Ectodermal cell (in vitro differentiated cells): Measurements from ENCODE around the gene TM2D3.
"Not testable (repeated sequence)": the region's sequence is repeated elsewhere in the genome, so short reads cannot be mapped to it uniquely, and the experiment has no call there.

Source experiments
- H3K27ac ChIP-seq: 2 replicates; pipeline ENCODE4 v1.7.0; 2013; ENCODE audit warnings: mild to moderate bottlenecking, low read depth, low read length; ENCODE audit not compliant: insufficient read depth, poor library complexity, severe bottlenecking
- H3K27me3 ChIP-seq: 2 replicates; pipeline ENCODE4 v1.7.0; 2013; ENCODE audit warnings: mild to moderate bottlenecking, low read length; ENCODE audit not compliant: insufficient read depth, control insufficient read depth, poor library complexity, severe bottlenecking
- H3K36me3 ChIP-seq: one replicate; pipeline ENCODE4 v1.7.0; 2013; ENCODE audit warnings: low read length; ENCODE audit not compliant: control insufficient read depth, insufficient read depth
- H3K4me1 ChIP-seq: one replicate; pipeline ENCODE4 v1.7.0; 2013; ENCODE audit warnings: low read length; ENCODE audit not compliant: control insufficient read depth, insufficient read depth
- H3K4me3 ChIP-seq: 2 replicates; pipeline ENCODE4 v1.7.0; 2013; ENCODE audit warnings: low read depth, low read length, control low read depth; ENCODE audit not compliant: insufficient read depth
- H3K9me3 ChIP-seq: 2 replicates; pipeline ENCODE4 v1.7.0; 2013; ENCODE audit warnings: mild to moderate bottlenecking, low read length, moderate library complexity; ENCODE audit not compliant: control insufficient read depth
- WGBS, 2 experiments: methylation state at CpG; one replicate each; pipeline ENCODE4 v1.1.7; 2013; ENCODE audit warnings: missing lambda C conversion rate in 2 of 2; 5-methylcytosine and 5-hydroxymethylcytosine counted together

TM2D3 gene

DNA sequence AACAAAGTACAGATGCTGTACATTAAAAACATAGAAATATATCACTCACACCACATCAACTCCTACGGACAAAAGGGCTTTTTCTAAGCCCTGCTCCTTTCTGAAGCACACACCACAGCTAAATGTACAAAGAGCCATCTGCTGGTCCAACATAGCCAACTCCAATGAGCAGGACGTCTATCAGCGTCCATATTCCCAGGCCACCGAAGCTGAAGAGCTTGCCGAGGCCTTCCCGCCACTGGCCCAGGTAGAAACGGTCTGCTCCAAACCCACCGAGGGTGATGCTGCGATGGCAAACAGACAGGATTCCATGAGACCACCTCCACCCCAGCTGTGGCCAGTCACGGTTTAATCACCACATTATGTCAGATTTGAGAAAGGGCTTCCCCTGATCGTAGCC, 9.8 kb downstream of the TM2D3 start:
- Histone ChIP-seq H3K27me3 (no peaks in the 10 kb centered on the region), H3K9me3 (no peaks in the 10 kb centered on the region), H3K27ac (no peak overlapping the region), H3K4me1 (peaks cover 4% of the 10 kb centered on the region), H3K4me3 (no peak overlapping the region), H3K36me3 (peaks cover 21% of the 10 kb centered on the region)
- 91 to 94% methylated on average over 11 of the region's 11 CpGs for WGBS, 2 experiments

- Histone ChIP-seq H3K9me3 (no peaks in the 10 kb centered on the region), H3K27ac (no peak overlapping the region), H3K27me3 (no peaks in the 10 kb centered on the region), H3K36me3 (peaks cover 21% of the 10 kb centered on the region), H3K4me1 (peaks cover 9% of the 10 kb centered on the region), H3K4me3 (no peak overlapping the region)
- 95 to 97% methylated on average over 1 of the region's 1 CpG for WGBS, 2 experiments
These were observed 10.3 kb downstream of the TM2D3 start for GRCh38 chr15:101641894-101642293.

DNA sequence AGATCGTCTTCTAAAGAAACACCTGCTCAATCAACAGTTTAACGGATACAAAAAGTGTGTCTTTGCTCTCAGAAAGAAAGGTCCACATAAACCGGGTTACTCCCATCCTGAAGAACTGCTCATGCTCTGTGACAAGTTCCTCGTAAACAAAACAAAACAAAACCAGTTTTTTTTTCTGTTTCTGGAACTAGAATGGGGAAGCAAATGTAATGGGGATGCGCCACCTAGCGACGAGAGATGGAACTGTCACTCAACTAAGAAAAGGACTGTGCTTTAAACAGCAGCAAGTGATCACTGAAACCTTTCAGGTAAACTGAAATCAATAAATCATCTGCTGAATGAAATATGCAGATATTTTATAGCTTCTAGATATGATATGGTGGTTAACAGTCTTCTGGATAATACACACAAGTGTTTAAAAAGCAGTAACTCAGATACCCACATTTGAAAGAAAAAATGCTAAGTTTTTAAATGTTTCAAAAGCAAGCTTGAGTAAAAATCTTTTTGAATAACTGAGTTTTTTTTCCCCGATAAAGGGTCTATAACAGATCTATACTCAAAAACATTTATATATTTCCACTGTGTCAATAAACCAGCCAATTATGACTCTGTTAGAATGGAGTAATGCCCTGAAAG, 10.9 kb downstream of the TM2D3 start:
- Histone ChIP-seq H3K27me3 (no peaks in the 10 kb centered on the region), H3K36me3 (peaks cover 15% of the 10 kb centered on the region), H3K4me3 (no peak overlapping the region), H3K27ac (no peak overlapping the region), H3K4me1 (peaks cover 13% of the 10 kb centered on the region), H3K9me3 (no peaks in the 10 kb centered on the region)
- 33 to 46% methylated on average over 6 to 8 of the region's 8 CpGs for WGBS, 2 experiments

- peaks cover 15% of the 10 kb centered on the region for H3K4me1 ChIP-seq
- H3K36me3 ChIP-seq: peaks cover 12% of the 10 kb centered on the region
- 94% methylated on average over 4 of the region's 4 CpGs for WGBS, 2 experiments
- no peaks in the 10 kb centered on the region for H3K9me3 ChIP-seq
- no peaks in the 10 kb centered on the region for H3K27me3 ChIP-seq
- no peak overlapping the region for H3K27ac ChIP-seq
- H3K4me3 ChIP-seq: no peak overlapping the region
These were observed 12.5 kb downstream of the TM2D3 start for GRCh38 chr15:101639667-101640066.

GRCh38 chr15:101637919-101638318, 14.3 kb downstream of the TM2D3 start:
- Histone ChIP-seq H3K4me3 (no peak overlapping the region), H3K4me1 (peaks cover 15% of the 10 kb centered on the region), H3K9me3 (no peaks in the 10 kb centered on the region), H3K27me3 (no peaks in the 10 kb centered on the region), H3K36me3 (peaks cover 5% of the 10 kb centered on the region), H3K27ac (no peak overlapping the region)
- 69 to 77% methylated on average over 3 of the region's 3 CpGs for WGBS, 2 experiments

GRCh38 chr15:101637516-101637915, 14.7 kb downstream of the TM2D3 start:
- WGBS, 2 experiments: 90 to 92% methylated on average over 6 of the region's 6 CpGs

DNA sequence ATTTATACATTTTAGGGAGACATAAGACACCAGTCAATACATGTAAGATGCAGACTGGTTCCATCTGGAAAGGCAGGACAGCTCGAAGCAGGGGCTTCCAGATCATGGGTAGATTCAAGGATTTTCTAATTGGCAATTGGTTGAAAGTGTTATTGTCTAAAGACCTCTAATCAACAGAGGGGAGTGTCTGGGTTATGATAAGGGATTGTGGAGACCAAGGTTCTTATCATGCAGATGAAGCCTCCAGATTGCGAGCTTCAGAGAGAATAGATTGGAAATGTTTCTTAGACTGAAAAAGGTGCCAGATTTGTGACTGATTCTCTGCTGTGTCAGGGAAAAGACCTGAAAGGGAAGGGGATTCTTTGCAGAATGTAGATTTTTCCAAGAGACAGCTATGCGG, 15.1 kb downstream of the TM2D3 start:
- Histone ChIP-seq H3K27me3 (no peaks in the 10 kb centered on the region), H3K4me3 (no peak overlapping the region), H3K9me3 (no peaks in the 10 kb centered on the region), H3K4me1 (peaks cover 15% of the 10 kb centered on the region), H3K27ac (no peak overlapping the region), H3K36me3 (peaks cover 5% of the 10 kb centered on the region)
- WGBS, 2 experiments: 91 to 92% methylated on average over 3 of the region's 3 CpGs

More at GRCh38 chr15:101637516-101637915, 14.7 kb downstream of the TM2D3 start:
- peaks cover 5% of the 10 kb centered on the region for H3K36me3 ChIP-seq
- H3K4me3 ChIP-seq: no peak overlapping the region
- H3K4me1 ChIP-seq: peaks cover 15% of the 10 kb centered on the region
- H3K27ac ChIP-seq: no peak overlapping the region
- no peaks in the 10 kb centered on the region for H3K27me3 ChIP-seq
- H3K9me3 ChIP-seq: no peaks in the 10 kb centered on the region

DNA sequence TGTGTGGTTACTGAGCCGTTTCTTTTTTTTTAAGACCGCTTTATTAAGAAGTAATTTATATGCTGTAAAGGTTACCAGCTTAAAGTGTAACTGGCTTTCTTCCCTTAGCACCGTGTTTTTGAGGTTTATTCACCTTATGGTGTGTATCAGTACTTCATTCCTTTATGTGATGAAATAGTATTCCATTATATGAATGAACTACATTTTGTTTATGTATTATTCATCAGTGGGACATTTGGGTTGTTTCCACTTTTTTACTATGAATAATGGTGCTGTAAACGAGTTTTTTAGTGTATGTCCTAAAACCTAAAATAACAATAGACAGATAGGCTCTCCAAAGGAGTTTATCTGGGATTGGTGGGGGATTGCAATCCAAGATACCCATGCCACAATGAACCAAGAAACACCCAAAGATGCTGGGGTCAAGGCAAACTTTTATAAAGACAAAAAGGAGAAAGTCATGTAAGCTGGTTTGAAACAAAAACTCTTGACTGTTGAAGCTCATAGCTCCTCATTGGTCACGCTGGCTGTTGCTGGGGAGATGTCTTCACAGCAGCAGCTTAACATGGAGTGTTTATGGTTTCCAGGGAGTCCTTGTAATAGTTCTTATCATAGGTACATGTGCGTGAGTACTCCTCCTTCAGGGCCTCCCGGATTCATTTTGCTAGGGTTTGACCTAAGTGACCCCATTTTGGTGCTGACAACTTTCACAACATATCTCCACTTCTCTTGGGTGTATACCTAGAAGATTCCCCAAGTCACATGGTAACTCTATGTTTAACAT, 16.0 kb downstream of the TM2D3 start:
- Histone ChIP-seq H3K9me3 (no peaks in the 10 kb centered on the region), H3K36me3 (peaks cover 5% of the 10 kb centered on the region), H3K27me3 (no peaks in the 10 kb centered on the region), H3K4me1 (peaks cover 15% of the 10 kb centered on the region), H3K27ac (no peak overlapping the region), H3K4me3 (no peak overlapping the region)
- WGBS, 2 experiments: 95 to 96% methylated on average over 5 of the region's 7 CpGs

- H3K27me3 ChIP-seq: no peaks in the 10 kb centered on the region
- WGBS, 2 experiments: 92 to 93% methylated on average over 3 of the region's 3 CpGs
- no peaks in the 10 kb centered on the region for H3K36me3 ChIP-seq
These were observed 18.8 kb downstream of the TM2D3 start for GRCh38 chr15:101633356-101633755.

GRCh38 chr15:101626729-101627128, 25.5 kb downstream of the TM2D3 start:
- not testable (repeated sequence) for H3K4me1 ChIP-seq, H3K4me3 ChIP-seq, H3K27ac ChIP-seq, H3K36me3 ChIP-seq, H3K9me3 ChIP-seq, H3K27me3 ChIP-seq
- 76 to 79% methylated on average over 15 of the region's 15 CpGs for WGBS, 2 experiments

More at GRCh38 chr15:101633356-101633755, 18.8 kb downstream of the TM2D3 start:
- Histone ChIP-seq H3K4me3 (no peak overlapping the region), H3K9me3 (no peaks in the 10 kb centered on the region), H3K27ac (no peak overlapping the region), H3K4me1 (peaks cover 15% of the 10 kb centered on the region)
